ENCODE results near the gene TTC21A.

DNA sequence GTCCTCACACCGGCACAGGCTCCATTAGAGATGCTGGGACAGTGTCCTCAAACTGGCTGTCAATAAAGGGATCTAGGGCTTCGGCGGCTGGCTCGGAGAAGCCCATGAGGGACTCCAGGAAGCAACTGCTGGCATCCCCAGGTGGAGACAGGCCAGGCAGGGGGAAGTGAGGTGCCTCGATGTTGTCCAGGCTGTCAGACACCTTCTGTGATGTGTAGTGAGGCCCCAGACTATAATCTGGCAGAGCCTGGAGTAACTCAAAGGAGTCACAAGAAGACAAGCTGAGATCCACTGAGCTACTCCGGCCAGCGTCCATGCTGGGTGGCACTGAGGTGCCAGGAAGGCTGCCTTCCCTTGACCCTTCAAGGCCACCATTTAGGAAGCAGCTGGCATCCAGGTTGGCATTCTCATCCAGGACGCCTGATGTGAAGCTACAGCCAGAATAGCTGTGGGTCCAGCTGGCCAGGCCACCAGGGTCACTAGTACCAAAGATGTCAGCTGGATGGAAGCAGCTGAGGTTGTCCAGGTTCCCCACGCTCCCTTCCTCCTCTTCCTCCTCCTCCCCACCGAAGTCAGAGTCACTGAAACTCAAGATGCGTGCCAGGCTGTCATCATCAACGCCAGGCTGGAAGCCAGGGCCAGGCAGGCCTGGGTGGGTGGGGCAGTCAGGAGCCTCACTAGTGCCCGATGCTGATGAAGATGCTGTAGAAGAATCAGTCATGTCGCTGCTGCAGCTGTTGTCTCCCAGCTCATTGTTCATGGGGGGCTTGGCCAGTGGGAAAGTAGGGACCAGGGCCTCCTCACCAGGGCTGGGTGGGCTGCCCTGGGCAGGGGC lies 35.8 kb downstream of the TTC21A start:
- TF ChIP-seq EP300 (IDR thresholded peaks at IDR 0.05) (no peak), POLR2AphosphoS5 (IDR thresholded peaks at IDR 0.05) (no peak), POLR2A (IDR thresholded peaks at IDR 0.05; ENCODE audit: low read depth) (no peak)
- TF ChIP-seq, protein P1, sequence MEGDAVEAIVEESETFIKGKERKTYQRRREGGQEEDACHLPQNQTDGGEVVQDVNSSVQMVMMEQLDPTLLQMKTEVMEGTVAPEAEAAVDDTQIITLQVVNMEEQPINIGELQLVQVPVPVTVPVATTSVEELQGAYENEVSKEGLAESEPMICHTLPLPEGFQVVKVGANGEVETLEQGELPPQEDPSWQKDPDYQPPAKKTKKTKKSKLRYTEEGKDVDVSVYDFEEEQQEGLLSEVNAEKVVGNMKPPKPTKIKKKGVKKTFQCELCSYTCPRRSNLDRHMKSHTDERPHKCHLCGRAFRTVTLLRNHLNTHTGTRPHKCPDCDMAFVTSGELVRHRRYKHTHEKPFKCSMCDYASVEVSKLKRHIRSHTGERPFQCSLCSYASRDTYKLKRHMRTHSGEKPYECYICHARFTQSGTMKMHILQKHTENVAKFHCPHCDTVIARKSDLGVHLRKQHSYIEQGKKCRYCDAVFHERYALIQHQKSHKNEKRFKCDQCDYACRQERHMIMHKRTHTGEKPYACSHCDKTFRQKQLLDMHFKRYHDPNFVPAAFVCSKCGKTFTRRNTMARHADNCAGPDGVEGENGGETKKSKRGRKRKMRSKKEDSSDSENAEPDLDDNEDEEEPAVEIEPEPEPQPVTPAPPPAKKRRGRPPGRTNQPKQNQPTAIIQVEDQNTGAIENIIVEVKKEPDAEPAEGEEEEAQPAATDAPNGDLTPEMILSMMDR (IDR thresholded peaks at IDR 0.05) = no peak
